DMS153 (cell line): ENCODE results near the gene KCNK2.

Experiments used
- DNase-seq: peaks from one replicate; lab custom pipeline; 2025; lab: John Stamatoyannopoulos, UW

Gene KCNK2

DNA sequence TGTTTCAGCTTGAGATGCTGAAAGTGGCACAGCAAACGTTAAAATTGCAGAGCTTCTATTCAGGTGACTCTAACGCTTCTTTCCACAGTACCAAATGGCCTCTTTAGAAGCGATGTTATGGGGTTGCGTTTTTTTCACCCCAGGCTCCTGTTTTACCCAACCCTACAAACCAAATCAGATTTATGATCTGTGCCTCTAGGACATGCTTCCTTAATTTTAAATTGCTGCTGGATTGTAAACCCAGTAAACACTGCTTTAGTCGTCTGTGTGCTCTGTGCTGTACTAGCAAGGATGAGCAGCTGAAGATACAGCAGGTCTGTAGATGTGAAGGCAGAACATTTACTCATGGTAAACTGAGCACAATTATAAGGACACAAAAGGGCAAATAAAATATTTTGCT, 13.0 kb downstream of the KCNK2 start:
- no peak for DNase-seq

DNA sequence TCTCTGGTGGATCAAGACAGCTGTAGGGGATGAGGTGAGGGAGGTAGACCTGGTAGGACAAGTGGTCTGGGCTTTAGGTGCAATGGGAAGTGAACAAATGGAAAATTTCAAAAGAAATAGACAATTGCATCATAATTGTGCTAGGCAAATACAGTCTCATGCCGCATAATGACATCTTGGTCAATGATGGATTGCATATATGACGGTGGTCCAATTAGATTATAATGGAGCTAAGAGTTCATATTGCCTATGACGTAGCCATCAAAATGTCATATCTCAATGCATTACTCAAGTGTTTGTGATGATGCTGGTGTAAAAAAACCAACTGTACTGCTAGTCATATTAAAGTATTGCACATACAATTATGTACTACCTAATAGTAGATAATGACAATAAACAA, 19.0 kb downstream of the KCNK2 start:
- DNase-seq: no peak

DNA sequence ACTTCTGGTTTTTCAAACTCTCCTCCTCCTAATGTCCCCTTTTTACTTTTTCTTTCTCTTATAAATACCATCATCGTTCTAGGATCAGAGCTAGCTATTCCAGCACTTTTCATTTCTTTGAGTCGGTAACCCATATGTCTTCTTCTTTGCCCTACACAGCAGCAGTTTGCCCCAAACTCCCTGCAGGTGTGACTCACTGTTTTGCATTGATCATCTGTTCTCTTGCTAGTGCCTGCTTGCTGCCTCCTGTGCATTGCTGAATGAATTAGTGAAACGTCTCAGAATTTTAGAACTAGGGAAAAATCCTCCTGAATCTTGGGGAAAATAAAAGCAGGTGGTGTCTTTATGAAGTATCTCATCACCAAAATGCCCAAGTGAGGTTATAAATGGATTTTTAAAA, 21.7 kb downstream of the KCNK2 start:
- no peak for DNase-seq

DNA sequence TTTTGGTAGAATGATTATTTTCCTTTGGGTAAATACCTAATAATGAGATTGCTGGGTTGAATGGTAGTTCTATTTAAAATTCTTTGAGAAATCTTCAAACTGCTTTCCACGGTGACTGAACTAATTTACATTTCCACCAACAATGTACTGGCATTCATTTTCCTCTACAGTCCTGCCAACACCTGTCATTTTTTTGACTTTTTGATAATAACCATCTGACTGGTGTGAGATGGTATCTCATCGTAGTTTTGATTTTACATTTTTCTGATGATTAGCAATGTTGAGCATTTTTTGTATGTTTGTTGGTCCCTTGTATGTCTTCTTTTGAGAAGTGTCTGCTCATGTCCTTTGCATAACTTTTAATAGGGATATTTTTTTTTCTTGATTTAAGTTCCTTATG, 23.5 kb downstream of the KCNK2 start:
- no peak for DNase-seq

DNA sequence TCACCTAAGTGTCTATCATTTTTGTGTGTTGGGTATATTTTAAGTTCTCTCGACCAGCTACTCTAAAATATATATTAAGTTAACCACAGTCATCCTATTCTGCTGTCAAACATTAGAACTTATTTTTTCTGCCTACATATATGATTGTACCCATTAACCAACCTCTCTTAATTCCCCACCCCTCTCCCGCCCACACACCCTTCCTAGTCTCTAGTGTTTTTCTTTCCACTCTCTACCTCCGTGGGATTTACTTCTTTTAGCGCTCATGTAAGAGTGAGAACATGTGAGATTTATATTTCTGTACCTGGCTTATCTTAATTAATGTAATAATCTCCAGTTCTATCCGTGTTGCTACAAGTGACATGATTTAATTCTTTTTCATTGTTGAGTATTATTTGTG, 26.6 kb downstream of the KCNK2 start:
- DNase-seq: no peak

DNA sequence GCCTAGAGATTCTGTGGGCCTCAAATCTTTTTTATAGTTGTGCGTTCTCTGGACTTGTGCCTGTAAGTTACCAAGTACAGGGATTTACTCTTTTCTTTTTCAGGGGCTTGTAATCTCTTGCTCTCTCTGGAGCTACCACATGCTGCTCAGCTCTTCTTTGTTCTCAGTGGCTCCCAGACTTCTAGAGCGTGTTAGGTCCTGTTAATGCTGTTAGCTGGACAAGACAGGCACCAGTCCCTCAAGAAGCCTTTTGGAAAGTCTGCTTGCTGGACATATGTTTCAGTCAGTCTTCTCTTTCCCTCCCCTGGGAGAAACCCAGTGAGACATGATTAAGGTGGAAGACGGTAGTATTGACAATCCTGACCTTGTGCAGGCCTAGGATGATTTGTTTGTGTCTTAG, 29.4 kb downstream of the KCNK2 start:
- DNase-seq: no peak

DNA sequence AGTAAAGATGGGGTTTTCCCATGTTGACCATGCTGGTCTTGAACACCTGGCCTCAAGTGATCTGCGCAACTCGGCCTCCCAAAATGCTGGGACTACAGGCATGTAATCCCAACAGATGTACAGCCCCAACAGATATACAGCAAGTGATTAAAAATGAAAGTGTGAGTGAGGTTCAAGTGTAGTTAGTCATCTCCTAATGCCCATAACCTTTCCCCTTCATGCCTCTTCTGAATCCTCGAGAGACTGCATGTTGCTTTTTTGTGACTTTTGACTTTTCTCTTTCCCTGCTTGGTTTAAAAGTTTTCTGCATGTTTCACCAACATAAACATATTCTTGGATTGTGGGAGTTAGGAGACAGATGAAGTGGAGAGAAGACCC, 31.2 kb downstream of the KCNK2 start:
- DNase-seq: no peak

DNA sequence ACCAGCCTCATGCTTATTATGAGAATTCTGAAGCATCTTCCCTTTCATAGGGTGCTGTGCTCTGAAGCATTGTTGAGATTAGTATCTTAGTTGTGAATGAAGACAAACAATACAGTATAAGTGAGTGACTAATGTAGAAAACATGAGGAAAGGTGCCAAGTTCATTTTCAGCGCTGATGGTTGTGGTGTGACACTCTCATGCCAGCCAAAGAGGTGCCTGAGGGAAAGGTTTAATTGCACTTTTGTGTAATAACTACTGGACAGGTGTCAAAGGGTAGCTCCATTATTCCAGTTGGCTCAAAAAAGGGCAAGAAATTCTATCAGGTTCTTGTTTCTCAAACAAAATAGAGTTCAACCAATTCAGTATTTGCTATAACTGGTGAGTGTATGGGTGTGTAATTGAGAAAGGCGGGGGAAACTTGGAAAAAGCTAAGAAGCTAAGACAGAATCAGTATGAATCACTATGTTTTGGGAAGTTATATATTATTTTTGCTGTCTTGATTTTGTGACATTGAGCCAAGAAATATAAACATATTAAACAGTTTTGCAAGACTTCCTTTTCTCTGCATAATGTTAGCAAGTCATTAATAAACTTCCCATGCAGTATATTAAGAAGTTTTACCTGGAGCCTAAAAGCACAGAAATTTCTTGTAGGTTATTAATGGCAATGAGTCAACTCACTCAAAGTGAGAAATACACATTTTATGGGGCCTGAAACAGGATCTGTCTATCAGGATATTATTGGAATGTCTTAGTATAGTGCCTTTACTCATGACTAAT, 31.8 kb downstream of the KCNK2 start:
- DNase-seq: no peak

DNA sequence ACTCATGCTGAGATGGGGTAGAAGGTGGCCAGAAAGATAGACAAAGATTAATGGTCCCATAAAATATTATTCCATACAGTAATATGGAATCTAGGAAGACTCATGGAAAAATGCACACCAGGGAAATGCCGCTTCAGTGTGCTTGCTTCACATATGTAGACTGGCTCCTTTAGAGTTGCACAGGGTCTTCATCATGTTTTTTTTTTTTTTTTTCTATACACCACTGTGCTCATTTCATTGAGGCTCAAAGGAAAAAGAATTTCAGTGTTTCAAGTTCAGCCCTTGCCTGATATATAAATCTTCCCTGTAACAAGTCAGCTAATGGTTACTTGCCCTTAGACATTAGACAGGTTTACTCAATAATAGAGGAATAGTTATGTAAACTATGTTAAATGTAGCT, 33.2 kb downstream of the KCNK2 start:
- no peak for DNase-seq

DNA sequence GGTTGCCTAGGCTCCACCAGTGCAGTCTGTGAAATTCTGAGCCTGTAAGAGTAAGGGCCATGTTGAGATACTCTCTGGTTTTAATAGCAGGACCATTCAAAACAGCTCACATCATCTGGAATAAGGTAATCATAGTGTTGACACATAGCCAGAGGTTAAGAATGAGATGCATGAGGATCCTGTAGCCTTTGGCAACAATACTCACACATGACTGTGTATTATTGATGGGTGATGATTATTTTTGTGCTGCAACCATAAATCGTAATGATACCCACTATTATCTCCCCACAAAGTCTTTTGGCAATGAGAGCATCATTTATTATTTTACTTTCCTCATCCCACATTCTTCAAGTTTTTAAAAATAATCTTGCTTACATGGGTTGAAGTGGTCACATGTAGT, 35.5 kb downstream of the KCNK2 start:
- DNase-seq: no peak

DNA sequence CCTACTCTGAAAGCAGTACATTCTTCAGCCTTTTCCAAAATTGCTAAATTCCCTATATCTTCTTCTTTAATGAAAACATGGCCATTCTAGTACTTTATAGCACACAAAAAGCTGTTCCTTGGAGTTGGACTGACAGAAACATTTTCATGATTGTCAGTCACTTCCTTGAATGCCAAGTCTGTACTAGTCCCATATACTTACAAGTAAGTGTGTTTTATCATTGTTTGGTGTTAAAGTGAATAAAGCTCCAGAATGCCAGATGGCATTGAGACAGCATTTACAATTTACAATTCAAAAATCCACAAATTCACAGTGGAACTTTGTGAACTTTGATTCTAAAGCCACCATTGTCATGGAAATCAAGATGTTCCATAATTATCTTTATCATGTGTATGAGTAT, 36.5 kb downstream of the KCNK2 start:
- no peak for DNase-seq

DNA sequence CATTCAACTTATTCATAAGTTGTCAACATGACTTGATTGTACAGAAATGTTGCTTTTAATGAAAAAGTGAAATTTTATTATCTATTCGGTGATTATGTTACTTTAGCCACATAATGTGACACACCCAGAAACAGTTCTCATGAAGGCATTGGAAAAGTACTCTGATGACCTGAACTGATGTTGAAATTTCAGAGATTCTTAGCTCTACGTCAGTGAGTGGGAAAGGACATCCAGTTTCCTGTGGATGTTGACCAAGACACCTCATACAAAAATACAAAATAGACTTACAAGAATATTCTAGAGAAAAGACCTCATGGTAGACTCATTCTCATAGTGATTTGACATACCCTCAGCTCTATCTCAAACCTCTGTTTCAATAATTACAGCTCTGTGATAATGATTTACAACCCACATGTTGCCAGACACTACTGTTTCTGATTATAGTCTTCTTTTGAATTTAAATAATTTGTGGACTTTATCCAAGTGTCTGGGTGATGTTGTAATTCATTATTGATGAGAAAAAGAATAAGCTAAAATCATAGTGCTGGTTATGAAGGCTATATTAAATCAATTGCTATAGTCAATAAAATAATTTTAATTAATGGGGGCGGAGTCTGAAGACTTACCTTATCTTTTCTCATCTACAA, 37.3 kb downstream of the KCNK2 start:
- DNase-seq: no peak

DNA sequence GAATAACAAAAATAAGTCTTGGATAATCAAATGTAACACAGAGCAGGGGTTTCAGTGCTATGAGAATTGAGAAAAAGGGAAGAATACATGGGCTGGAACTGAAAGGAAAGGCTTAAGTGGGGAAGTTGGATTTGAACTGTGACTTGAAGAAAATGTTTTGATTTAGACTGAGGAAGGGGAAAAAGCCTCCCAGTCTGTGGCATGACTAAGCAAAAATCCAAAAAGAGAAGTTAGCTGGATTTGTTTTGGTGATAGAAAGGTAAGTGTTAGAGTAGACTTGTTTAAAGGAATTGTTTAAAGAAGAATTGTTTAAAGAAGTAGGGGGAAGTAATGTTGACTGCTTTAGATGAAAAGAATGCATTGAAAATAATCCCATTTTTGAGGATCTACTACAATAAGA, 46.0 kb downstream of the KCNK2 start:
- no peak for DNase-seq

DNA sequence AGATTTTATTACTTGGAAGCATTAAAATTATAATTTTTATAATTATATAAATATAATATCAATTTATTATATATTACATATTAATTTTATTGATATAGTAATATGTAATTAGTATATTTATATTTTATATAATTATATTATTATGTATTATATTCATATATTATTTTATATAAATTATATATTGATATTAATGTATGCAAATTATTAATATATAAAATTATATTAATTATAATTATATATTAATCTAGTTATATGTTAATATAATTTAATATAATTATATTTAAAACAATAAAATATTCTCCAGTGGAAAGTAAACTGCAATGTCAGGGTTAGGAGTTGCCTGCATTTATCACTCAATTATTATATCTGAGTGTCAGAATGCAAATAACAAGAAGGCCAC, 48.8 kb downstream of the KCNK2 start:
- DNase-seq: no peak

DNA sequence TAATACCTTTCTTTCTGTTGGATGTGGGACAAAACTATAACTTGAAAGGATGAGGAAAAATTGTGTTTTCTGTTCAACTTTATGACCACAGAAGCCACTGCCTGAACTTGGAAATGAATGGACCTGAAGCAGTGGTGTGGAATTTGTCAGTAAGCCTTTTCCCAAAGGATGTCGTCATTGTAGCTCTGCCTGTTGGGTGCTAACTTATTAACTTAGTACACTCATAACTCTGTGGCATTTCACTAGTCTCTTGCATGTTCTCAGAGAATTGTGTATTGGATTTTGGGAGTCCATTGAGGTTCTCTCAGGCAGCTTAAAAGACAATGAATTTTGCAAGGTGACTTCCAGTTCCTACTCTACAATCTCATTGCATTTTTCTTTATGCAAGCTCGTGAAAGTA, 49.6 kb downstream of the KCNK2 start:
- no peak for DNase-seq

DNA sequence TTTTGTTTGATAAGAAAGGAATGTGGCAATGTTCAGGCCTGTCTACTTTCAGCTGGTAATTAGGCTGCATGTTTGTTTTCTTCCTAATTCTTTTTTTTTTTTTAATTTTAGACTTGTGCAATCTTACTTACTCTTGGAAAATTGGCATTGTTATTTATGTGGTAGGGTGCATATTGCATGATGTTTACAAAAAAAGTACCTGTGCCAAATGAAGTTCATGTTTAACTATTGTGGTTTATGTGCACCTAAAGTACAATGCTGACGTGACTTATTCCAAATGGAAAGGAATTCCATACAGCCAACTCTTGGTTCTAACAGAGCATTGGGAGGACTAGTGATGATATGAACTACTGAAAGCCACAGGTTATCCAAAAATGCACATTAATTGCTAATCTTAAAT, 51.0 kb downstream of the KCNK2 start:
- no peak for DNase-seq

DNA sequence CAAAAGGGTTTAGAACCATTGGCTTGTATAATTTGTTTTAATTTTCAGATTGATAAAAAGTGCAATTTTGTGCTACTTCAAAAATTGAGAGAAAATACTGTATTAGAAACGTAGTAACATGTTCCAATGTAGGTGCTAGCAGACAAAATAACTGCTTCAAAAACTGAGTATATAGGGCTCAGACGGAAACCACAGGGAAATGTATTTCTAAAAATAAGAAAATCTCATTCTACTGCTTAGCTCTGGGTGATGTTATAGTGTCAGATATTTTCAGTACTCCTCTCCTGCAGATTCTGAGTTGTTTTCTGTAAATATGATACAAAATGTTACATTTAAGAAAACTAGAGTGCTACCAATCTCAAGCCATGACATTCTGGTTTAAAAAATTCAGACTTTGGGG, 55.4 kb downstream of the KCNK2 start:
- no peak for DNase-seq

DNA sequence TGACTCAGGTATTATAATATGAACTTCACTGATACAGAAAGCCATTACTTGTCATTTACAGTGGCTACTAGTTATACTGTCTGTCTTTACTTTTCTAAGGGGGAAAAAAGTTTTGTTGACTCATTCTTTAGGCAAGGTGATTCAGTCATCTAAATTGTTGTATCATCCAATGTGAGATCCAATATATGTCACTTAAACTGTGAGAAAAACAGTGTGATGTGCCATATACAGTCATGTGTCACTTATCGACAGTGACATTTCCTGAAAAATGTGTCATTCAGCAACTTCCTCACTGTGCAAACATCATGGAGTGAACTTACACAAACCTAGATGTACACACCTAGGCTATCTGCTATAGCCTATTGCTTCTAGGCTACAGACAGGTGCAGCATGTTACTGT, 57.6 kb downstream of the KCNK2 start:
- DNase-seq: no peak

DNA sequence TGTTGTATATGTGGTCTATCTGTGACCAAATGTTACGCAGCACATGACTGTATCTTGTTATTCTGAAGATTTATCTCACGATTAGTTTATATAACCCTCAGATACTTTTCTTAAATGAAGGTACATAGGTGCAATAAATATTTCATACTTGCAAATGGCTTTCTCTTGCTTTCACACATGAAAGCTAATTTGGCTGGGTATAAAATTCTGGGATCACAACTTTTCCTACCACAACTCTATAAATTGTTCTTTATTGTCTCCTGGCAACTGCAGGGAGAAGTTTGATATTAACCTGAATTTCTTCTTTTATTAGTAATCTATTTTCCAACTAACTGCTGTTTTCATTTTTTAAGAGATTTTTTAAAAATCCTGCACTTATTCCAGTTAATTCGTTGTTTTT, 58.9 kb downstream of the KCNK2 start:
- DNase-seq: no peak

DNA sequence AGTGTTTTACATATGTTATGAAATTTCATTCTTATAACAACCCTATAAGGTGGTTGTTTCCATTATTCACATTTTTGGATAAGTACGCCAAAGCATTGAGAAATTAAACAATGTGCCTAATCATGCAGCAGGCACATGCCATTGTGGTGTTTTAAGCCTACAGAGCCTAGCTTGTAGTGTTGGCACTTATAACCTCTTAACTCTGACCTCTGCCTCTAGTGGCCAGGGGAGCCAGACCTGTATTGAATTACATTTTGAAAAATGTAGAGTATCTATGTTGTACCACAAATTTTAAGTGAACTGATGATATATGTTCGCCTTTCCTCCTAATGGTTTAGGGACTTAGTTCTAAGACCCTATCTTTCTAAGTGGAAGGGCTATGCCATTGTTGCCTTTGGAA, 61.0 kb downstream of the KCNK2 start:
- no peak for DNase-seq

DNA sequence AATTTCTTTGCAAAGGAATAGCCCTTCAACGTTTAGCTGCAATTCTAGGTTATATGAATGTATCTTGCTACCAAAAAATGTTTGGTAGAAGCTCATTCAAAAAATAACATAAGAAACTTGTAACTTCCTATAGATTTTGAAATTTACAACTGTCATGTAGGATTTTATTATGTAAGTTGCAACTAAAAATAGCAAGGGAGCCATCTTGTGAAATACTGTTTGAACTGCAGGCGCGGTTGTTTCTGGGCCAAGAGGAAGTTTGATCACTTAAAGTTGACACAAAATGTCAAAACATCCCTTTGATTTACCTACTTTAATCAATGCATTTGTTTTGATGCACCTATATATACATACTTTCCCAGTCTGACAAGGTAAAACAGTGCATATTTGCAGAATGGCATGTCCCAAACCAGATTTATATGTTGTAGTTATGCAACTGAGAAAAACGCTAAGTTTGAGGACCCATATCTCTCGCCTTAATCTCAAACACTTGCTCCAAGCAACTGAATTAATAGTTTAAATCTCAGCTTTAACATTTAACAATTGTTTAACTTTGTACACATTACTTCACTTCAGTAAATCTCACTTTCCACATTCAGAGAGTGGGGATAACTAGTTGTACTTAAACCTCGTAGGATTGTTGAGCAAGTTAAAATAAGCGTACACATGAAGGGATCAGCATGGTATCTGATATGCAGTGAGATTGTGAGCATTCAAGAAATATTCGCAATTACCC, 63.9 kb downstream of the KCNK2 start:
- DNase-seq: no peak

DNA sequence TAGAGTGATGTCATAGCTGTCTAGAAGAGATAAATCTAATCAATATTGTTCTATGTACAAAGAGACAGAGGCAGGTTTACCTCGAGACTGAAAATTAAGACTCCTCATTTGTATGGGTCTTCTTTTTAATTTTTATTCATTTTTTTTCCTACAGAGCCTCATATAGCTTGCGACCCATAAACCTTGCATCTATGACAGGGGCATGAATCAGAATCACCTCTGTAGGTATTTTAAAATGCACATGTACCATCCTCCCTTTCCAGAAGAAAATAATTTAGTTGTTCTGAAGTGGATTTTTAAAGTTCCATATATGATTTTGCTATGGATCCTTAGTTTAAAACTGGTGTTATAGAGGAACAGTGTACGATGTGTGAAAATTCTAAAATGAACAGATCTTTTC, 64.5 kb downstream of the KCNK2 start:
- no peak for DNase-seq

DNA sequence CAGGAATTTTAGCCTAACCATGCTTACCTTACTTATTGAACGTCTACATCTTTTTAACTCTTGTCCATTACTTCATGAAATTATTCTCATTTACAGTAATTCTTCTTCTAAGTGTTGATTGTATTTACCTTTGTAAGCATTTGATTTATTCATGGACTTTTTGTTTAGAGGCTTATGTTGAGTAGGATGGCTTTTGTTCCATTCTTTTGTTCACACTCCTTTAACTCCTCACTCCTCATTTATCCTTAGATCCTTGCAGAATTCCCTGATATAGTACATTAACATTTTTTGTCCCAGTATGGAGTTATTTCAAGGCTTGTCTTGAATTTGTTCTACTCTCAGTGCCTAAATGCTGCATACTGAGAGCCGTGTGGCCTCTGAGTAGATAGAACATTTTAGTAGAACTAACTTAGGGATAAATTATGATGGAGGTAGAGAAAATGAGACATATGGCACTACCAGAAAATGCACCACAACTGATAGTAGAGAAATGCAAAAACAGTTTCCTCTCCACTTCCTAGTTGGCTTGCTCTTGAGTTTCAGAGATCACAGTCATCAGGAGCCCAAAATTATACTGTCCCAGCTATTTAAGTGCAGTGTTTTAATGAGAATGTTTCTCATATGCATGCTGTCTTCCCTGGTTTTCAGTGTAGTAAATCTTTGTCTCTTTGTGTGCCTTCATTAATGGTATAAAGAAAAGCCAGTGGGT, 69.5 kb downstream of the KCNK2 start:
- DNase-seq: no peak
